Loucy (cell line): ENCODE measurements around the gene WDR5.

ENCODE experiments used
- EZH2phosphoT487 ChIP-seq: fragments of 200-600 bp; IDR thresholded peaks from 2 replicates; pipeline ENCODE4 v1.6.1; 2018; ENCODE audit warnings: antibody characterized with exemption, mild to moderate bottlenecking, moderate library complexity, borderline replicate concordance
- TF ChIP-seq, protein P1 (sequence below): fragments of 200-600 bp; sonication (generic); conservative IDR thresholded peaks from 2 replicates; pipeline ENCODE4 v1.5.1; 2014; ENCODE audit warnings: mild to moderate bottlenecking, antibody characterized with exemption, low read length

DNA sequence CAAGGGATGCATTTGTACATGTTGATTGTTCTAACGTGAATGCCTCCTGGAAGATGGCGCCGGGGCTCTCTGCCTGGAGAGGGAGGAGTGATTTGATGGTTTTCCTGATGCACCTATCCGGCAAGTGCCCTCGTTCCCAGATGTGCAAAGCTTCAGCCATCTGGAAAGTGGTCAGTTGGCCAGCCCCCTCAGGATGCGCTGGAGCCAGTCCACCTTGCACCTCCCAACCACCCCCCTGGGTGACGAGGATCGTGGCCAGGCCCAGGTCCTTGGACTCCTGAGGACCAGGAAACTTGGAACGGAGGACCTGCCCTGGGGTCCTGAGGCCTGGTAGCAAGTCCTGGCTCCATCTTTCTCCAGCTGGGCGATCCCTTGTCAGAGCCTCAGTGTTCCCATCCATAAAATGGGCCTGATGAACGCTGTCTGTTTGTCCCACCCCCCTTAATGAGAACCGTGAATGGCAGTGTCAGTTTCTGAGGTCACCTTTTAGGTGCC is 52.1 kb downstream of the WDR5 start:
- TF ChIP-seq, protein P1, sequence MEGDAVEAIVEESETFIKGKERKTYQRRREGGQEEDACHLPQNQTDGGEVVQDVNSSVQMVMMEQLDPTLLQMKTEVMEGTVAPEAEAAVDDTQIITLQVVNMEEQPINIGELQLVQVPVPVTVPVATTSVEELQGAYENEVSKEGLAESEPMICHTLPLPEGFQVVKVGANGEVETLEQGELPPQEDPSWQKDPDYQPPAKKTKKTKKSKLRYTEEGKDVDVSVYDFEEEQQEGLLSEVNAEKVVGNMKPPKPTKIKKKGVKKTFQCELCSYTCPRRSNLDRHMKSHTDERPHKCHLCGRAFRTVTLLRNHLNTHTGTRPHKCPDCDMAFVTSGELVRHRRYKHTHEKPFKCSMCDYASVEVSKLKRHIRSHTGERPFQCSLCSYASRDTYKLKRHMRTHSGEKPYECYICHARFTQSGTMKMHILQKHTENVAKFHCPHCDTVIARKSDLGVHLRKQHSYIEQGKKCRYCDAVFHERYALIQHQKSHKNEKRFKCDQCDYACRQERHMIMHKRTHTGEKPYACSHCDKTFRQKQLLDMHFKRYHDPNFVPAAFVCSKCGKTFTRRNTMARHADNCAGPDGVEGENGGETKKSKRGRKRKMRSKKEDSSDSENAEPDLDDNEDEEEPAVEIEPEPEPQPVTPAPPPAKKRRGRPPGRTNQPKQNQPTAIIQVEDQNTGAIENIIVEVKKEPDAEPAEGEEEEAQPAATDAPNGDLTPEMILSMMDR = no peak
- TF ChIP-seq EZH2phosphoT487 = no peak
